CD4-positive, alpha-beta T cell treated with Interleukin-4 for 4 hours (primary cell): Measurements from ENCODE around the gene NPM3.
A peak's percentile ranks its signal among the peaks of the same experiment; 100 is the strongest.

Experiments
- DNase-seq: peaks from one replicate; pipeline ENCODE4 v3.0.0-alpha.2; 2020

Gene NPM3, protein sequence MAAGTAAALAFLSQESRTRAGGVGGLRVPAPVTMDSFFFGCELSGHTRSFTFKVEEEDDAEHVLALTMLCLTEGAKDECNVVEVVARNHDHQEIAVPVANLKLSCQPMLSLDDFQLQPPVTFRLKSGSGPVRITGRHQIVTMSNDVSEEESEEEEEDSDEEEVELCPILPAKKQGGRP

DNA sequence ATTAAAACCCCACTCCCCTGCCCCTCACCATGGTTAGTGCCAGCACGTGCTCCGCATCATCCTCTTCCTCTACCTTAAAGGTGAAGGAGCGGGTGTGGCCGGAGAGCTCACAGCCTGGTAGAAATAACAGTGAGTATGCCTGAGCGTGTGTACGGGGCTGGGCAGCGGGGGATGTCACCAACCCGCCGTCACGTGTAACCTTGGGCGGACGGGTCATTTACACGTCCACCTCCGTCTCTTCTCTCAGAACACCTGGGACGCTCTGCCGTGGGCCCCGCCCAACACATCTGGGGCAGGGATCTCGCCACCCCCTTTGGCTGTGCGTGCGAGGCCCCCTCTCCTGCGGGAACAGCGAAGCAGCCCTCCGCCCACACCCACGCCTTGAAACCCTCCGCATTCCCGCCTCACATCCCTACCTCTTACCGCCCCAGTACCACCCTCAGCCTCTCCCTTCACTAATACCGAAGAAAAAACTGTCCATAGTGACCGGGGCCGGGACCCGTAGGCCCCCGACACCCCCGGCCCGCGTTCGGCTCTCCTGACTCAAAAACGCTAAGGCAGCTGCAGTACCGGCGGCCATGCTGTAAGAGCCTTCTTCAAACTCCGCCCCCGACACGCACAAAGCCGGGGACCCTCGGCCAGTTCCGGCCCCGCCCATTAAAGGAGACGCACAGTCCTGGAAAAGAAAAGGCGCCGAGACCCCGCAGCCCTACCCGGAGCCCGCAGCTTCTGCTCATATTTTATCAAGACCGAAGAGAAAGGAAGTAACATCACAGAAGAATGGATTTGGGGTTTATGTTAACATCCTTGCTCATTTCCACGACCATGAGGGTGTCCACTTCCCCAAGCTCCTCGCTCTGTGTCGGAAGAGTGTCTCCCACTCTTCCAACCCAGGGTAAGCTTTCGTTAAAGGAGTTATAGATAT is at the start of gene NPM3:
Gene NPM3, minus strand, starts transcription at position 636 of the 925 bp plus-strand sequence. Its CDS starts 56 bp downstream, at position 580.
- peak; percentile 76 for DNase-seq

DNA sequence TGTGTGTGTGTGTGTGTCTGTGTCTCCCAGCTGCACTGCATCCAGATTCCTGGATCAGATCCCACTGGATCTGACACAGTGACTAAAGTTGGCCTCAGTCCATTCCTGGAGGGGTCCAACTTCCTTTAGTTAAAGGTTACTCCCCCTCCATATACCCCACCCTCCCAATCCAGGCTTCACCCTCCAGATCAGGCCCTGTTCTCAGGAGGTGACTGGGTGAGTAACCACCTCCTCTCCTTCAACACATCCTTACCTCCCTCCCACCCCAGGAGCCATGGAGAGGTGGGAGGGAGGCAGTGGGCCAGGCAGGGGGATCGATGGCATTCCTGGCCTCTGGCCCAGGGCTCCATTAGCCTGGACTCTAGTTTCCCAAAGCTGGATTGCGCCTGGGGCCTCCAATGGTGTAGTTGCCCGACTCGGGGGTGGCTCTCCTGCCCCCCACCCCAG is 49.1 kb upstream of the NPM3 start:
- no peak for DNase-seq

DNA sequence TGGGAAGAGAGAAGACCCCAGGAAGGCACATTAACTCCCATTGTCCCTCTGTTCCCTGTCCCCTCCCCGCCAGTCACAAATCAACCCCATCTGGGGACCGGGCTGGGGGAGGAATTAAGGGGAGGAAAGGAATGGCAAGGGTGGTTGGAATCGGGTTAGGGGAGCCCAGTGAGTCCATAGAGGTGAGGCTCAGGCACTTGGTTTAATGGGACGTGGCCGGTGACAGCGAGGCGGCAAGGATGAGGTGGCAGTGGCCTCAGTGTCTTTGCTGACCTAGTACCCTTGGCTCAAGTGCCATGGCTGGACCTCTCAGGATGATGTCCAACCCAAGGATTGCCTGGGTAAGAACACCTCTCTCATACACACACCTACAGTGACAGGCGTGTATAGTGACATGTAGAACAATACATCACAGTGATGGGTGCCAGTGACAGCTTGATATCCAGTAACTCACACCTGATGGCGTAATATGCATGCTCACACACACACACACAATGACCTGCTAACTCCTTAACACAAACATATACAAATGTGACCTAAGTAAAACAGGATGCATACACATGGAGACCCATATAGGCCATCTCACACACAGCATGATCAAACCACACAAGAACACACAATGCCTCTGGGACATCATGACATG is 48.0 kb upstream of the NPM3 start:
- no peak for DNase-seq

DNA sequence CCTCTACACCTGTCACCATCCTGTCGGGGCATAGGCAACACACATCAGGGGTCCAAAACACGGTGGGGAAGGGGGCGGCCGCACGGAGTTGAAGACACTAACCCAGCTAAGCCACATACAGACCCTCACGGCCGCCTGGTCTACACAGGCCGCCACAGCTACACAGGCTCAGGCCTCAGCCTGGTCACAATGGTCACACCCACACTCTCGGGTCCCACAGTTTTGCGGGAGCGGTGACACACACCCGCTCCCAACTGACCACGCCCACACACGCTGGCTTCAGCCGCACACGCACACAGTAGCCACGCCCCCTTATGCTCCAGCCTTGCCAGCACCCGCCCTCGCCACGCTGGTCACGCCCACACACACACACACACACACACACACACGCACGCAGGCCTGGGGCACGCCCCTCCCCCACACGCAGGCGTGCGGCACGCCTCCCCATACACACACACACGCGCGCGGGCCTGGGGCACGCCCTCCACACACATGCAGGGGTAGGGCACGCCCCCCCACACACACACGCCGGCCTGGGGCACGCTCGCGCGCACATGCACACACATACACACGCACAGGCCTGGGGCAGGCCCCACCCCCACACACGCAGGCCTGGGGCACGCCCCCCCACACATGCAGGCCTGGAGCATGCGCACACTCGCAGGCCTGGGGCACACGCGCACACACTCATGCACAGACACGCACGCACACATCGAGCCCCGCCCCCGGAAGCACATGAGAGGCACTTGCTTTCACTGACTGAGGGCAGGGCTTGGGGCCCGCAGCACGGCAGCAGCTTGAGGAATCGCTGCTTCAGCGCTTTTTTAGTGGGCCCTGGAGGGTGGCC is 47.3 kb upstream of the NPM3 start:
- peak; percentile 96 for DNase-seq

DNA sequence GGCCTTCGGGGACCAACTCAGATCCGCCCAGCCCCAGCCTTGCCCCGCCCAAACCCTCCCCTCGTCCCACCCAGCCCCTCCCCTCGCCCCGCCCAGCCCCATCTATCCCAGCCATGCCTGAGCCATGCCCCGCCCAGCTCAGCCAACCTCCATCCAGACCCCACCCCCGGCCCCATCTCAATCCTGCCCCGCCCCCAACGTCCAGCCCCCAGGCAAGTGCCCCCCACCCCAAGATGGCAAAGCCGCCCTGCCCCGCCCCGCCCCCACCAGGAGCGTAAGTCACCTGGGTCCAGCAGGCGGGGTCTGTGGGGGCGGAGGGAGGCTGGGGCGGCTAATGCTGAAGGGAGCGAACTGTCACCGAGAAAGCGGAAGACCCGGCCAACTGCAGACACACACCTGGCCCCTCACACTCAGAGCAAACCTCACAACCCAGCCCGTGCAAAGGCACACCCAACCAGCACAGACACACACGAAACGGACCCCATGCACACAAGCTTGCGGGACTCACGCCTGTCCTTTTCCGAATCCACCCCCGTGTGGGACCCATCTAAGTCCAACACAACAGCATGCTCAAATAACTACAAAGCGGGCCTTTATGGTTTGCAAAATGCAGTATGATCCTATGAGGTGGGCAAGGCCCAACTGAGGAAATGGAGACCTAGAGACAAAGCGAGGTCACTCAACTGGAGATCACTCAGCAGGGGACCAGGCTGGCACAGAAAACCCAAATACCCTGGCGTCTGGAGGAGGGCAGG is 46.5 kb upstream of the NPM3 start:
- DNase-seq: peak; percentile 57

DNA sequence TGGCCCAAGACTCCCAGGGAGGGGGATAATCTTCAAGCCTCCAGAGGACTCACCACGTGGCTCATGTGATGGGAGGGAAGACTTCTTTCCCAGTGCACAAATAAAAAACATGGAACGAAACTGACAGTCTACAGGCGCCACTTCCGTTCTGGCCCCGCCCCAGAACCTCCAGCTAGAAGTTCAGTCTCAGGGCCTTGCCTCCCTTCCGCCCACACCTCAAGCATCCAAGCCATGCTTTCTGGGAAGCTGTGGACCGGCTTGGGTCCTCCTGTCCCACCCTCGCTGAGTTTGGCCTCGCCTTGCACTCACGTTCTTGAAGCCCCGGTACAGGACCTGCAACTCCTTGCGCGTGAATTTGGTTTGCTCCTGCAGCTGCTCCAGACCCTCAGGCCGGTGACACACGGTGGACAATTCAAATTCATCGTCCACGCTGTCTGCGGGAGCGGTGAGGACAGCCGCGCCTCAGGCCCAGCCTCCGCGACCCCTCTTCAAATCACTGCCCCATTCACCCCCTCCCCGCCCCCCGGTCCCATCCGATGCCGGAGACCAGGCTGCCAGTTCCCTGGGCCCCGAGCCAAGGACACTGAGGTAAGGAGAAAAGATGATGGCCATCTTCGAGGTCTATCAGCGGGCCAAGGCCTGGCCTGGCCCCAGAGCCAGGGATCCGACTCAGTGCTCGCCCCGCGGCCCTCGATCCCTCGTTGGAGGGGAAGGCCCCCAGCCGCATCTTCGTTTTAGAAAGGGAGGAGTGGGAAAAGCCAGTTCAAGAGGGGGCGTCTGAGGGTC is 45.7 kb upstream of the NPM3 start:
- DNase-seq: no peak

DNA sequence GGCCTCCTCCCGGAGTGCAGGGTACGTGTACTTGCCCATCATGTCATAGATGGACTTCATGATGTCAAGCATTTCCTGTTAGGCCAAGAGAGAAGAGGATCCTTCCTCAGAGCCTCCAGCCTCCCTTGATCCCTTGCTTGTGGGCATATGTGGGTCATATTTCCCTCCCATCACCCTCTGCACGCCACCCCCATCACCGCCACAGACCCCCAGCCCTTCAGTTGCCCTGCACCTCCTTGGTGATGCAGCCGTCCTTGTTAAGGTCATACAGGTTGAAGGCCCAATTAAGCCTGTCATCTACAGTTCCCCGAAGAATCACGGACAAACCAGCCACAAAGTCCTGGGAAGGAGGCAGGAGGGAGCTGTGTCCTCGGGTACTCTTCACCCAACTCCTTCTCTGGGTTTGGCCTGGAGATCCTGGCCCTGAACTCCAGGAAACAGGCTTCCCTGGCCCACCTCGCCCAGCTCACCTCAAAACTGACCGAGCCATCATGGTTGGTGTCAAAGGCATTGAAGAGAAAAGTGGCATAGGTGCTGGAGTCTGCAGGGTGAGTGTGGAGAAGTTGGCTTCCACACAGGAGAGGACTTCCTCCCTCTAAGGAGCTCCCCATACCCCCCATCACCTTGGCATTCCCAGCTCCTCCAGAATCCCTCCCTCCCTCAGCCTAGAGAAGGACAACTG is 44.8 kb upstream of the NPM3 start:
- no peak for DNase-seq

DNA sequence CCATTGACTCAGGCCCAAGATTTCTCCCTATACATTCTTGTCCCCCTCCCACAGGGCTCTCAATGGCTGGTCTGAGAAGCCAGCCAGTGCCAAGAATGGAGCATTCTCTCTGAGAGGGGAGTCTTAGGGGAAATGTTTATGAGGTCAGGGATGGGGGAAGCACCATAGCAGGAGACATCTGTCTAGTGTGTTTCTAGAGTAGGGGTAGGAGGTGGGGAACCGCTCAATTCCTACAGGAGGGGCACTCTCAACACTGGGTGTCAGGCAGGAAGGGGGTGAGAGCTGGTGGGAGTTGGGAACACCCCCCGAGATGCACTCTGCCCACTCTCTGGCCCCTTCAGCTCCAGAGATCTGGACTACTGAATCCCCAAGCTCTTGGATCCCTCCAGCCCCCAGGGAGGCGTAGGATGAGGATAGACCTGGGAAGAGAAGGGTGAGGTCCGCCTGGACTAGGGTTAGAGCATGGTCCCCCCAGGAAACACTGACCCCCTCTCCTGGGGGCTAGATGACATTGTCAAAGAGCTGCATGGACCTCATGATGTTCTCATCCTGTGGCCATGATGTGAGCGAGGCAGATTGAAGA is 43.7 kb upstream of the NPM3 start:
- DNase-seq: no peak

DNA sequence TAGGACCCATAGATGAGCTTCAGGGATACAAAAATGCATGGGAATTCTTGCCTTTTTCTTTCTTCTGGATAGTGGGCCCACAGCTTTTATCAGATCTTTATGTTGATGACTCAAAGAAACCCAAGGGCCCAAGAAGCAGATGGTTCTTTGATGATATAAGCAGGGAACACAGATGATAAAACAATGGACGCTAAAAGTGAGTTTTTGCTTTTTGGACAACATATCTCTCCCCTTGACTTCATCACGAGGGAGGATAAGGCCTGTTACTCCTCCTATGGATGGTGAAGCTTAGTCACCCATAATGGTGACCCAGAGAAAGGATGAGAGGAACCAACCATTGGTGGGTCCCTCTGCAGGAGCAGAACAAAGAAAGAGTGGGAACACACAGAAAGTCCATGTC is 41.5 kb upstream of the NPM3 start:
- no peak for DNase-seq

DNA sequence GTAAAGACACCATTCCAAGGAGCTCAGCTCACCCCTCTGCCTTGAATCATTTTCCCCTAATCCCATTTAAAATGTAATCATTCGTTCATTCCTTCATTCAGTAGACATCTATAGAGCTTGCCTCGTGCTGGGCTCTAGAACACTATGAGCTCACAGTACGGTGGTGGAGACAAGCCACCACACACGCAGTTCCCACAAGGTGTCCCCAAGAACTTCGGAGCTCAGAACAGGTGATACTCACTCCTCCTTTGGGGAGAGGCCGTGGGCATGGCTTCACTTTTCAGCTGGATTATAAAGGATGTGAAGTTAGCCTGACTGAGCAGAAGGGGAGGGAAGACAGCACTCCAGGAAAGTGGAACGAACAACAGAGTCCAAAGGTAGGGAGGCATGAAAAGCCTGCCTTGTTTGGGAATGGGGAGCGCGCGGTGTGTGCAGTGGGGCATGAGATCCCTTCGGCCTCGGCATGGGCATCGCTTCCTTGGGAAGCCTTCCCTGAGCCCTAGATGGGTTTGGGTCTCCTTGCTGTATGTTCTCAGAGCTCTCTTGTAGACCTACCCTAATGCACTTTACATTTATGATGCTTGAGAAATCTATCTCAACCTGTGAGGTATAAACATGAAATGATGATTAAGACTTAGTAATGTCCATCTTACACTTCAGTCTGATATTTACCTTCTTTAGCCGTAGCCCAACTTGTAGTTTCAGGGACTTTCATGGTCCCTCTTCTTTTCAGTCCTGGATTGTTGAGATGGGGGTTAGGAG is 35.8 kb upstream of the NPM3 start:
- DNase-seq: no peak

DNA sequence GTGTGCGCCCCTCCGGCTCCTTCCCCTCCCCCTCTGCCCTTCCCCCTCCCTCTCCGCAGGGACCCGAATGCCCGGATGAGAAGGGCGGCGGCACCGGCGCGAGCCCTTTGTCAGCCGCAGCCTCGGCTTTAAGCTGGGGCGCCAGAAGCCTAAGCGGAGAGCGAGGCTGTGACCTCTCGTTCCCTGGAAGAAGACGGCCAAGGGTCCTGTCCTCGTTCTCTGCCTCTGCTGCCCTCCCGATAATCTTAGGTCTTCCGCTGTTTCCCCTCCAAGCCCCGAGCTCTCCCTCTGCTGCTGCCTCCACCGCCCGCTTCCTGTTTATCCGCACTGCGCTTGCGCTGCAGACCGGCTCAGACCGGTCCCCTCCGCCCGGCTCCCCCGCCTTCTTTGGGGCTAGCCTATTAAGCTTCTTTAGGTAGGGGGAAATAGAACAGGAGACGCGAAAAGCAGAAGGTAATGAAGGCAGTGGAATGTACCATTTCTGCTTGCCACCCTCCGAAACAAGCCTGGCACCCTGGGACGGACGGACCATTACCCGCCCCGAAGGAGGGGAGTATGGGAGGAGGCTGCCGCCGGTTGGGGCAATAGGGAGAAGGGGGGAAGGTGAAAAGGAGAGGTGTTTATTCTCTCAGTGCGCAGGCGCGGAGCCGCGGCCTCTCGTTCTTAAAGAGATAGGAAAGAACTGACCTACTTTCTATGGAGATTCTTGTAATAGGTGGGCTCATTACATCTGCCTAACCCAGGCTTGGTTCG is 35.0 kb upstream of the NPM3 start, which contains the start of gene OGA:
Gene OGA, minus strand, starts transcription at position 326 of the 753 bp plus-strand sequence. CDS start 422 bp downstream, outside the sequence.
- DNase-seq: peak; percentile 100

DNA sequence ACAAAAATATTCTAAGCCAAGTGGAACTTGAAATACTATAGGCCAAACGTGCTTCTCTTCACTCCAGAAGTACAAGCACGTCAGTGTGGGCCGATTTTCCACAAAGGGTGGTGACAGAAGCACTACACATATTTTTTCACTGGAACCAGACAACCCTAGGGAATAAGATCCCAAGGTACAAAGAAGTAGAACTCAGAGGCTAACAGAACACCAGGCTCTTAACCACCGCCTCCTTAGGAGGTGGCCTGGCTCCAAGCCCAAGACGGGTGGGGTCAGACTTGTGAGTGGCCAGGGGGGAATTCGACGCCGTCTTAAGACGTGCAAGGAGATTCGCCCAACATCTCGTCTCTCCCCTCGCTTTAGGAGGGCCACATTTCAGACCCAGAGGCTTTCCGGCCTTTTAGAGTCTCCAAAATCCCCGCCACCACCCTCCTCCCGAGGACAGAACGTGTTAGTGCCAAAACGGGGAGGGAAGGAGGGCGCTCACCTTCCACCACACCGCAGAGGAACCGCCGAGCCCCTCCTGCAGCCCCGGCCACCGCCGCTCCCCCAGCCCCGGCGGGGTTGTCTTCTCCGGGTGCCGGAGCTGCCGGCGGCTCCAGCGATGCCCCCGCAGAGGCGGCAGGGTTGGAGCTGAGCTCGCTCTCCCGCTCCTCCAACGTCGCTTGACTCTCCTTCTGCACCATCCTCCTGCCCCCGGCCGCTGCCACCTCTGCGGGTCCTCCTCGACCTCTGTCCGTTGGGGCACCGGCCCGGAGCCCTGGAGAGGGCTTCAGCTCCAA is 34.3 kb upstream of the NPM3 start:
- DNase-seq: peak; percentile 32

DNA sequence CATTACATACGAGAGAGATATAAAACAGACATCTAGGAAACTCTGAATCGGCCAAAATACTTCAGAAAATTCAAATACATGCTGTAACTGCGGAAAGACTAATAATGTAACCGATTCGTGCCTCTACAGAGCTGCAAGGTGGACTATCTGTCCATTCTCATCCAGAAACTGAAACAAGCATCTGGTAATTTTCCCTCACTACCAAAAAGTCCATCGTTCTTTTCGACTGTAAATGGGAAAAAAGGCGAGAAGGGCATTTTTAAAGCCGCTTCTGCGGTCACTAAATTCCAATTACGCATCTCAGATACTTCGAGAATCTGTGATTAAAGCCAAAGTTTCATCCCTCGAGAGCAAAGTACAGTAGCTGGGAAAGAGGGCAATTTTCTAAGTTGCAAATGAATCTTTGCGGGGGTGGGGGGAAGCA is 33.7 kb upstream of the NPM3 start:
- no peak for DNase-seq

DNA sequence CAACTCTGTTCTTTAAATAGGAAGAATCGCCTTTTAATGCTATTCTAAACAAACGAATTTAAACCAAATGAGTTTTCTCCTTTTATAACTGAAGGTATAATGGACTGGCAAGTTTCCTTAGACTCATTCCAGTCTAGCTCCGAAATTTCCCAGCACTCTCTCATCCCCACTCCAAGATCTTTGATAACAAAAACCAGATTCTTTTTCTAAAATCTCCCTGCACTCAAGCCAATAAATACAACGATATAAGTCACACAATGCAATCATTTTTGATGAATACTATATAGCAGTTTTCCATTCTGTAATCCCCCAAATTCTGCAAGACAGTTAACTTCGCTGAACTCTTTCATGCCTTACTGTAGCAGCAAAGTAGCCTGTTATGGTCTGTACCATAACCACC is 33.1 kb upstream of the NPM3 start:
- no peak for DNase-seq

DNA sequence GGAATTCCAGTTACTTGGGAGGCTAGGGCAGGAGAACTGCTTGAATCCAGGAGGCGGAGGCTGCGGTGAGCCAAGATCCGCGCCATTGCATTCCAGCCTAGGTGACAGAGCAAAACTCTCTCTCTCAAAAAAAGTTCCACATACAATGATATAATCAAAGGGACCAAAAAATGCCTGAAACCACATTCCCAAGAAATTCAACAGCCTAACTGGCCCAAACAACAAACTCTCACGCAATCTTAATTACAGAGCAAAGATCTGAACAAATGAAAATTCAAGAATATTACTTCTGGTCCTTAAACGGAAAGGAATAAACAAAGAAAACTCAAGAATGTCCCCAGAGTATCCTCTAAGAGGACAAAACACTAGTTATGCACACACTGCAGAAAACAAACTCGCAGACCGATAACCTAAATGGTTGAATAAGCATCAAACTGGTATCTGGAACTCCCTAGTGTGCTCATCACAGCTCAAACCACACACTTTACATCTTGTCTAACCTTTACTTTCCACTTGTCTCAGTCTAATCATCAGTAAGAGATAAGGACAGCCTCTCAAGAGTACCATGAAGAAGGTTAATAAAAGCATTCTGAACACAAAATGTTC is 31.3 kb upstream of the NPM3 start:
- peak; percentile 24 for DNase-seq

DNA sequence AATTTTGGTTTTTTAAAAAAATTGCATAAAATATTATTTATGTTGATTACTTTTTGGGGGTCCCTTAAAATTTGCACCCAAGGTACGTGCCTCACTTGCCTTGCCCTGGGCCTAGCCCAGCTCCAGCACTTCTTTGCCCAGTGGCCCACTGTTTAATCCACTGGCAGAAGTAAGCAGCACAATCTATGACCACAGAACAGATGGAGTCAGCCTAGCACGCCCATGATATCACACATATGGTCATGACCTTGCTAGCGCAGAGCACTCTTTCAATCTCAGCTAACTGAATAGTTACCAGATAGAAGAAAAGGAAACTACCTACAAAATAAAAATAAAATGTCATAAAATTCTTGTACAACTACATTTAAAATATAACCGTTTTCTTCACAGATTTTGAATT is 29.4 kb upstream of the NPM3 start:
- no peak for DNase-seq

DNA sequence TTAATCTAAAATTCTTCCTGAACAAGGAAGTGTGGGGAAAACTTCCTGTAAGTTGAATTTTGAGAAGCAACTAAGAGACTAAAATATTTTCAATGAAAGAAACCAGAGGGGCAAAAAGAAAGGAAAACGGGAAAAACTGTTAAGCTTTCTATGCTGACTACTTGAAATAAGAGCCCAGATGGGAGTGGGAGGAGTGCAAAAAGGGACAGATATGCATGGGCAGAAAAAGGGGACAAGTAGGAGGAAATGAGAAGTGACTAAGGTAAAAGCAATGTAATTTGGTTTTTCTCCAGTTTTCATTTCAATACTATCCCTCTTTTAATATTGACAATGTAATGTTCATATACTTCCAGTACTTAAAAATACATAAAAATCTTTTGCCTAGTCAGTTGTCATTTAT is 23.9 kb upstream of the NPM3 start:
- DNase-seq: no peak
